Stimulated activated CD4-positive, alpha-beta T cell treated with anti-CD3 and anti-CD28 coated beads, Interleukin-4, amount 100 ng/mL, for 4 hours (primary cell): ENCODE measurements around the gene TEDC1.

Experiments
- DNase-seq, 2 experiments: peaks; one replicate each; pipeline ENCODE4 v3.0.0-alpha.2; 2020

TEDC1 gene

GRCh38 chr14:105497671-105498429 is 6.8 kb downstream of the TEDC1 start:
- DNase-seq = no peak

- no peak for DNase-seq
Measured at GRCh38 chr14:105498430-105499255, 7.6 kb downstream of the TEDC1 start.

DNA sequence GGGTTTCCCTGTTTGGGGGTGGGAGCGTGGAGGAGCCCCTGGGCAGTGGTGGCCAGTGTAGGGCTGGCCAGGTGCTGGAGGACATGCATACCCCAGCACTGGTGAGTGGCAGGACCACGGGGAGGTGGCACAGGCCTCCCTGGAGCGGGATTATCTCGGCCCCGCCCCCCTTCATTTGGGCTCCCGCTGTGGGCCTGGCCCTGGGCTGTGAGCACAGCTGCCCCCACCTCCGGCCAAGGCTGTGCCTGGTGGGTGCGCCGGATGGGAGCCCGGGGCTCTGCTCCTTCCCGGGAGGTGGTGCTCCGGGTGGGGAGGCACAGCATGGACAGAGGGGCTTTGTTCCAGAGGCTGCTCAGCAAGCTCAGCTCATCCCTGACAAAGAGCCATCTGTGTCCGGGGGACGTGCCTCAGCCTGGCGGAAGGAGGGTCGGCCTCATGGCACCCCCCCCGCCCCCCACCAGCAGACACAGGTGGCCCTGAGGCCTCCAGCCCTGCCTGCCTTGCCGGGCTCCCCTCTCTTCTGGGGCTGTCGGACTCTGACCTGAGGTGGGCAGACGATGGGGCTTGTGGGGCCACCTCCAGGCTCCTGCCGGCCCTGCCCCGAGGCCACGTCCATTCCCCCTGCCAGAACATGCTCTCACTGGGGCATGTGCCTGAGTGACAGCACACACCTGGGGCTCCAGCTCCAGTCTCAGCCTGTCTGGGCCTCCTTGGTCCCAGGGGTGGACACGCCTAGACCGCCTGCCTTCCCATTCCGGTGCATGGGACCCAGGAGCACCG is 8.4 kb downstream of the TEDC1 start:
- no peak for DNase-seq

DNA sequence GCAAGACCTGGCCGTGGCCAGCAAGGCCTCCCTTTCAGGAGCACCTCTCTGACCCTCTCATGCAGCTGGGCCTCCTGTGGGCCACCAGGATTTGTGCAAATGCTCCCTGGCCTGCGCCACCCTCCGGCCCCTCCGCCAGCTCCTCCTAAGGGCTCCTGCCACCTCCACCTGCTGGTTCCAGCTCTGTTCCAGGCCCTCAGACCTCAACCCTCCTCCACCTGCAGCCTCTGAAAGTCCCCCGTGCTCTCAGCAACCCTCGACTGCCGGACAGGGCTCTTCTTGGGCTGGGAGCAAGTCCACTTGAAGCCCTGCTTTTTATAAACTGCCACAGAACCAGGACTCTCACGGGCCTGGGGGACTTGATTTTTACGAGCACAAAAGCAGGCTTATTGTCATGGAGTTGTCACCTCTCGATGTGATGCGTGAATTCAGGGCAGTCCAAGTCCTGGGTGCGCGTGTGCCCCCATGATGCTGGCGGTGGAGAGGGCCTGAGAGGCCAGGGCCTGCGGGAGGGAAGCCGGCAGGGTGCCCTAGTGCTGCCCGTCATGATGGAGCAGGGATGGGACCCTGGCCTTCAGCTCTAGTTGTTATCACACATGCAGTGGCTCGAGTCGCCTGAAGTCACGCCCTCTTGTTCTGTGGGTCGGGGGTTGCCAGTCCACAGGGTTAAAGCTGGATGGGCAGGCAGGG is 9.1 kb downstream of the TEDC1 start:
- no peak for DNase-seq

GRCh38 chr14:105500726-105501101 is 9.7 kb downstream of the TEDC1 start:
- DNase-seq = no peak

DNA sequence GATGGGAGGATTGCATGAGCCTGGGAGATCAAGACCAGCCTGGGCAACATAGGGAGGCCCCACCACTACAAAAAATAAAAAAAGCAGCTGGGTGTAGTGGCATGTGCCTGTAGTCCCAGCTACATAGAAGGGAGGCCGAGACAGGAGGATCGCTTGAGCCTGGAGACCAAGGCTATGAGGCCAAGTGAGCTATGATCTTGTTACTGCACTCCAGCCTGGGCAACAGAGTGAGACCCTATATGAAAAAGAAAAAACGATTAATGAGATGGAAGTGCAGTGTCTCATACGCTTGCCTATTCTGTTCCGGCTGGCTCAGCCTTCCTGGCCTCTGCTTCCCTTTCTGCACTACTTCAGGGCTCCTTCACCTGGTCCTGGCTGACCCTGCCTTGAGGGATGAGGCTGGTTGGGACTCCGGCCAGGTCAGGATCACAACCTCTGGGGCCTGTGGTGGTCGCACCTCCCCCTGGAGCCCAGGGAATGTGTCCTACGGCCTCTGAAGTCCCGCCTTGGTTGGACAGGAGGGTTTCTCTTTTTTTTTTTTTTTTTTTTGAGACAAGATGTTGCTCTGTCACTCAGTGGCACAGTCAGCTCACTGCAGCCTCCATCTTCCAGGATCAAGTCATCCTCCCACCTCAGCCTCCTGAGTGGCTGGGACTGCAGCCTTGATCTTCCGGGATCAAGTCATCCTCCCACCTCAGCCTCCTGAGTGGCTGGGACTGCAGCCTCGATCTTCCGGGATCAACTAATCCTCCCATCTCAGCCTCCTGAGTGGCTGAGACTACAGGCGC is 10.7 kb downstream of the TEDC1 start:
- no peak for DNase-seq

- no peak for DNase-seq
Measured at GRCh38 chr14:105502446-105503295, 11.6 kb downstream of the TEDC1 start.

- no peak for DNase-seq
Measured at GRCh38 chr14:105503296-105503640, 12.2 kb downstream of the TEDC1 start.

GRCh38 chr14:105503935-105504692 is 13.1 kb downstream of the TEDC1 start:
- DNase-seq = no peak

DNA sequence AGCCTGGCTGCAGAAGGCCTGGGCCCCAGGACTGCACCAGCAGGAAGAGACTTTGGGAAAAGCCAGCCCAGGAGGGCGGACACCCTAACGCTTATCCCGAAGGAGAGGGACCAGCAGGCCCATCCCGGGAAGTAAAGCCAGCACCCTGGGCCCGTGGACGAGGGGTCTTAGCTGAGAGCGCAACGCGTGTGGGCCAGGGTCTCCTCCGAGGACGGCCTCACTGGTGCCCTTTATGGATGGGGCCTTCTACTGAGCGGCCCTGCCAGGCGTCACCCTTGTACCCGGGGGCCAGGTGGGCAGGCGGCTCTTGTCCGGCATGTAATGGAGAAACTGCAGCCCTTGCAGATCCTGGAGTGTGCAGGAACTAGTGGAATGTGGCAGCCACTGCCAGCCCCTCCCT is 14.1 kb downstream of the TEDC1 start:
- no peak for DNase-seq

GRCh38 chr14:105507247-105507646 is 16.2 kb downstream of the TEDC1 start:
- no peak for DNase-seq

DNA sequence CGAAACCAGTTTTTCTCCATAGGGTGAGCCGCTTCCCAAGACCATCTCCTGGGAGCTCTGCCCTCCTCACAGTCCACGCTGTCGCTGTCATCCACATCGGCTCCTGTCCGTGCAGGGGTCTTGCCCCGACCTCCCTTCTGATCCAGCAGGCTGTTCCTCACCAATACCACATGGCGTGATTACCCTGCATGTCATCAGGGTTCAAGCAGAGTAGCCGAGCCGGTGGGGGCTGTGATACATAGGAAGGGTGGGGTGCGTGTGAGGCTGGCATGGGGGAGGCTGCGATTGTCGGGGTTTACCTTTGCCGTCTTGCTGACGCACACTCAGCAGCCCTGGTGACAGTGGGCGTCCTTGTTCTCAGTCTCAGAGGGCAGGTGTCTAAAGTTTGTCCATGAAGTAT is 17.0 kb downstream of the TEDC1 start:
- DNase-seq = no peak

- no peak for DNase-seq
Measured at GRCh38 chr14:105508601-105509000, 17.6 kb downstream of the TEDC1 start.

GRCh38 chr14:105517096-105517495 is 26.1 kb downstream of the TEDC1 start:
- no peak for DNase-seq

GRCh38 chr14:105519946-105520698 is 29.1 kb downstream of the TEDC1 start:
- DNase-seq = no peak

DNA sequence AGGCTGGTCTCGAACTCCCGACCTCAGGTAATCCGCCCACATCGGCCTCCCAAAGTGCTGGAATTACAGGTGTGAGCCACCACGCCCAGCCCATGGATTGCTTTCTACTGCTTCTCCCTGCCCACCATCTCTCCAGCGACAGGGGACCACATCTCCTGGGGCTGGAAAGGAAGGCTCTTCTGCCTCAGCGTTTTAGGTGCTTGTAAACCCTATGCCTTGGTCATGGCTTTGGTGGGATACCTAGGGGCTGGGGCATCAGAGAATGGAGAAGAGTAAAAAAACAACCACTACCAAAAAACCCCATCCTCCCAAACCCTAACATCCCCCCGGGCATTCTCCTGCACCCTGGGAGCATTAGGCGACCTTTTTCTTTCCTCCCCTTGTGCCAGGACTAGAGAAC is 34.3 kb downstream of the TEDC1 start:
- DNase-seq = no peak

DNA sequence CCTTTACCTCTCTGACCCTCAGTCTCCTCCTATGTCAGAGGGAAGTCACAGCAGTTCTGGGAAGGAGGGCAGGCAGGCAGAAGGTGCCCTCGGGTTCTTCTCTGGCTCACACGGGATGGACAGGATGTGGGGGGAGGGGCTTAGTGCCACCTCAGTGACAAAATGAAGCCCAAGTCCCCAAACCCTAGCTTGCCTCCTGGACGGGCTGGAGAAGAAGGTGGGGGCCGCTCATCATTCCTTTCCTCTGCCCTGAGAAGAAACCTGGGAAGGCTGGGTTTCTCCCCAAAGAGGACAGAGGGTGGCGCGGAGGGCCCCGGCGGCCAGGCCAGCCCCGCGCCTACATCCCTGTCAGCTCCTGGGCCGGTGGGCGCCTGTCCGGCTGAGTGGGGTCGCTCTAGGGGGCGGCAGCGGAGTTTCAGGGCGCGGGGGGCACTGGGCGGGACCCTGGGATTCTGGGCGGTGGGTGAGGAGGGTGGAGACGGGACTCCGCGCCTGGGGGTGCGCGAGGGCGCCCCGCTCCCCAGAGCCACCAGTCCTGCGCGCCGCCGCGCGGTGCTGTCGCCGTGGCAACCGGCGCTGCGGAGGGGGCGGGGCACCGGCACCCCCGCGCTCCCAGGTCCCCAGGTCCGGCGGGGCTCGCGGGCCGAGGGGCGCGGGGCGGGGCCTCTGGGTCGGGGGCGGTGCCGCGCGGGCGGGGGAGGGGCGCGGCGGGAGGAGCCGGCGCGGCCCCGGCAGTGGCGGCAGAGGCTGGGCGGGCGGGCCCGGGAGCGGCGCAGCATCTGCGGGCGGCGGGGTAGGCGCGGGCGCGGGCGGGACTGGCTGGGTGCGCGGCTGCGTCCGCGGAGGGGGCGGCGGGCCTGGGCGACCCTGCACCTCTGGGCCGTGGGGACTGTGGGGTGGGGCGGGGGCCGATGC is 35.1 kb downstream of the TEDC1 start, which contains the start of gene TMEM121:
Gene TMEM121, plus strand, starts transcription at position 723 of the 915 bp plus-strand sequence. CDS start 2,252 bp downstream, outside the sequence.
- DNase-seq = peak; percentile 30 to 50

- DNase-seq = no peak
Measured at GRCh38 chr14:105526776-105527380, 35.8 kb downstream of the TEDC1 start.
